ENCODE measurements around the gene NXNL2. TPM values are rescaled to one million over a fixed set of nuclear protein-coding genes. Genes with fewer than 3 reads are reported as not detected.

Gene NXNL2
- total and polyA plus RNA-seq, 4 experiments from 2014 or later, result not detected

GRCh38 chr9:88533951-88534455 lies 975 bp upstream of the NXNL2 start:
- no peaks in the 10 kb centered on the region for H3K9me3 ChIP-seq (ENCODE audit: control insufficient read depth in 1 of 2, low read length in 2 of 2)
- no peaks in the 10 kb centered on the region for H3K36me3 ChIP-seq (ENCODE audit: insufficient read depth, low read length)
- no peak overlapping the region for H3K27ac ChIP-seq (ENCODE audit: low read depth, low read length)
- ChIA-PET CTCF (ENCODE audit: partially characterized antibody) (no interaction called here), POLR2A (ENCODE audit: partially characterized antibody) (no interaction called here)
- Mint-ChIP-seq H3K4me1 (peaks cover 7 to 32% (median 16%) of the 10 kb centered on the region in 4 donors), H3K36me3 (no peaks in the 10 kb centered on the region), H3K4me3 (peak overlapping the region; percentile 38 to 77 (median 62)), H3K27me3 (peaks cover 19 to 21% of the 10 kb centered on the region in 2 donors), H3K27ac (peak overlapping the region in 2 of 7 donors; percentile 35 to 68), H3K9me3 (peaks cover 0 to 6% (median 0%) of the 10 kb centered on the region in 8 donors)
- intact Hi-C loops (cut with micrococcal nuclease), result no loop called here
- peaks cover 7% of the 10 kb centered on the region for H3K27me3 ChIP-seq (ENCODE audit: insufficient read depth, low read length)
- DNase-seq, result no peak
- no peak overlapping the region for H3K4me3 ChIP-seq (ENCODE audit: low read length in 2 of 2)
- peaks cover 16% of the 10 kb centered on the region for H3K4me1 ChIP-seq (ENCODE audit: insufficient read depth, low read length)

GRCh38 chr9:88535226-88536022 lies 446 bp downstream of the NXNL2 start:
- peaks cover 16% of the 10 kb centered on the region for H3K4me1 ChIP-seq (ENCODE audit: insufficient read depth, low read length)
- peaks cover 19 to 21% of the 10 kb centered on the region in 2 donors for H3K27me3 Mint-ChIP-seq
- intact Hi-C loops (cut with micrococcal nuclease), result no loop called here
- H3K27ac ChIP-seq (ENCODE audit: low read depth, low read length), result no peak overlapping the region
- no peaks in the 10 kb centered on the region for H3K9me3 ChIP-seq (ENCODE audit: control insufficient read depth in 1 of 2, low read length in 2 of 2)
- POLR2A ChIA-PET (ENCODE audit: partially characterized antibody), result no interaction called here
- peak overlapping the region in 1 of 2 donors; percentile 24 for H3K4me3 ChIP-seq (ENCODE audit: low read length in 2 of 2)
- H3K36me3 ChIP-seq (ENCODE audit: insufficient read depth, low read length), result no peaks in the 10 kb centered on the region
- peaks cover 7 to 32% (median 16%) of the 10 kb centered on the region in 4 donors for H3K4me1 Mint-ChIP-seq
- CTCF ChIA-PET (ENCODE audit: partially characterized antibody), result no interaction called here
- no peaks in the 10 kb centered on the region for H3K36me3 Mint-ChIP-seq
- no peak overlapping the region for H3K27ac Mint-ChIP-seq
- H3K27me3 ChIP-seq (ENCODE audit: insufficient read depth, low read length), result peaks cover 7% of the 10 kb centered on the region
- peak in 1 of 5 donors; percentile 11 for DNase-seq
- peak overlapping the region; percentile 32 to 79 (median 58) for H3K4me3 Mint-ChIP-seq
- H3K9me3 Mint-ChIP-seq, result peaks cover 0 to 6% (median 0%) of the 10 kb centered on the region in 8 donors

- peak overlapping the region in 1 of 2 donors; percentile 24 for H3K4me3 ChIP-seq (ENCODE audit: low read length in 2 of 2)
- H3K4me3 Mint-ChIP-seq, result peak overlapping the region; percentile 25 to 67 (median 53)
- CTCF ChIA-PET (ENCODE audit: partially characterized antibody), result no interaction called here
Measured at GRCh38 chr9:88536023-88536324, 996 bp downstream of the NXNL2 start.

GRCh38 chr9:88536951-88537760 lies 2.2 kb downstream of the NXNL2 start:
- Mint-ChIP-seq H3K9me3 (peaks cover 0 to 2% (median 0%) of the 10 kb centered on the region in 8 donors), H3K4me1 (peaks cover 7 to 32% (median 16%) of the 10 kb centered on the region in 4 donors), H3K27ac (no peak overlapping the region), H3K27me3 (peaks cover 19% of the 10 kb centered on the region in 2 donors), H3K4me3 (peak overlapping the region in 3 of 8 donors; percentile 10 to 51 (median 29)), H3K36me3 (no peaks in the 10 kb centered on the region)
- no peaks in the 10 kb centered on the region for H3K9me3 ChIP-seq (ENCODE audit: control insufficient read depth in 1 of 2, low read length in 2 of 2)
- no peak for DNase-seq
- peaks cover 7% of the 10 kb centered on the region for H3K27me3 ChIP-seq (ENCODE audit: insufficient read depth, low read length)
- CTCF ChIA-PET (ENCODE audit: partially characterized antibody), result interaction anchor here (1.4 kb wide), 1 partner anchor 21 kb away, joined by 3 read pairs; no protein-coding TSS in a partner anchor
- H3K36me3 ChIP-seq (ENCODE audit: insufficient read depth, low read length), result no peaks in the 10 kb centered on the region
- H3K27ac ChIP-seq (ENCODE audit: low read depth, low read length), result no peak overlapping the region
- POLR2A ChIA-PET (ENCODE audit: partially characterized antibody), result no interaction called here
- peaks cover 16% of the 10 kb centered on the region for H3K4me1 ChIP-seq (ENCODE audit: insufficient read depth, low read length)
- intact Hi-C loops (cut with micrococcal nuclease), result no loop called here
- no peak overlapping the region for H3K4me3 ChIP-seq (ENCODE audit: low read length in 2 of 2)

More at GRCh38 chr9:88536023-88536324, 996 bp downstream of the NXNL2 start:
- POLR2A ChIA-PET (ENCODE audit: partially characterized antibody), result no interaction called here
- no peak overlapping the region for H3K27ac ChIP-seq (ENCODE audit: low read depth, low read length)
- H3K36me3 ChIP-seq (ENCODE audit: insufficient read depth, low read length), result no peaks in the 10 kb centered on the region
- intact Hi-C loops (cut with micrococcal nuclease), result no loop called here
- H3K4me1 ChIP-seq (ENCODE audit: insufficient read depth, low read length), result peaks cover 16% of the 10 kb centered on the region
- peaks cover 7 to 32% (median 16%) of the 10 kb centered on the region in 4 donors for H3K4me1 Mint-ChIP-seq
- DNase-seq, result no peak
- H3K27ac Mint-ChIP-seq, result no peak overlapping the region
- peaks cover 19 to 21% of the 10 kb centered on the region in 2 donors for H3K27me3 Mint-ChIP-seq
- peaks cover 0 to 6% (median 0%) of the 10 kb centered on the region in 8 donors for H3K9me3 Mint-ChIP-seq
- H3K27me3 ChIP-seq (ENCODE audit: insufficient read depth, low read length), result peaks cover 7% of the 10 kb centered on the region
- no peaks in the 10 kb centered on the region for H3K36me3 Mint-ChIP-seq
- no peaks in the 10 kb centered on the region for H3K9me3 ChIP-seq (ENCODE audit: control insufficient read depth in 1 of 2, low read length in 2 of 2)

GRCh38 chr9:88537761-88538091 lies 2.7 kb downstream of the NXNL2 start:
- Histone ChIP-seq H3K4me1 (ENCODE audit: insufficient read depth, low read length) (peaks cover 16% of the 10 kb centered on the region), H3K4me3 (ENCODE audit: low read length in 2 of 2) (no peak overlapping the region), H3K27ac (ENCODE audit: low read depth, low read length) (no peak overlapping the region), H3K36me3 (ENCODE audit: insufficient read depth, low read length) (no peaks in the 10 kb centered on the region), H3K9me3 (ENCODE audit: control insufficient read depth in 1 of 2, low read length in 2 of 2) (no peaks in the 10 kb centered on the region), H3K27me3 (ENCODE audit: insufficient read depth, low read length) (peaks cover 7% of the 10 kb centered on the region)
- Mint-ChIP-seq H3K4me3 (no peak overlapping the region), H3K27me3 (peaks cover 18 to 23% of the 10 kb centered on the region in 2 donors), H3K36me3 (no peaks in the 10 kb centered on the region), H3K4me1 (peaks cover 7 to 31% (median 15%) of the 10 kb centered on the region in 4 donors), H3K9me3 (no peaks in the 10 kb centered on the region), H3K27ac (no peak overlapping the region)
- intact Hi-C loops (cut with micrococcal nuclease), result no loop called here
- ChIA-PET POLR2A (ENCODE audit: partially characterized antibody) (no interaction called here), CTCF (ENCODE audit: partially characterized antibody) (interaction anchor here (1.4 kb wide), 1 partner anchor 21 kb away, joined by 3 read pairs; no protein-coding TSS in a partner anchor)
- DNase-seq, result peak in 4 of 5 donors; percentile 15 to 49 (median 31)

GRCh38 chr9:88538311-88539085 lies 3.5 kb downstream of the NXNL2 start:
- ChIA-PET POLR2A (ENCODE audit: partially characterized antibody) (no interaction called here), CTCF (ENCODE audit: partially characterized antibody) (no interaction called here)
- no peaks in the 10 kb centered on the region for H3K36me3 Mint-ChIP-seq
- H3K9me3 Mint-ChIP-seq, result no peaks in the 10 kb centered on the region
- Histone ChIP-seq H3K36me3 (ENCODE audit: insufficient read depth, low read length) (no peaks in the 10 kb centered on the region), H3K4me3 (ENCODE audit: low read length in 2 of 2) (no peak overlapping the region), H3K4me1 (ENCODE audit: insufficient read depth, low read length) (peaks cover 16% of the 10 kb centered on the region), H3K27me3 (ENCODE audit: insufficient read depth, low read length) (peaks cover 7% of the 10 kb centered on the region), H3K9me3 (ENCODE audit: control insufficient read depth in 1 of 2, low read length in 2 of 2) (no peaks in the 10 kb centered on the region), H3K27ac (ENCODE audit: low read depth, low read length) (no peak overlapping the region)
- no peak for DNase-seq
- intact Hi-C loops (cut with micrococcal nuclease), result no loop called here
- H3K4me3 Mint-ChIP-seq, result no peak overlapping the region
- H3K27ac Mint-ChIP-seq, result no peak overlapping the region
- peaks cover 2 to 23% (median 10%) of the 10 kb centered on the region in 4 donors for H3K4me1 Mint-ChIP-seq
- peaks cover 17 to 18% of the 10 kb centered on the region in 2 donors for H3K27me3 Mint-ChIP-seq
